HepG2 (cell line): Measurements from ENCODE around the gene PLD6. TPM values are rescaled to one million over a fixed set of nuclear protein-coding genes. Genes with fewer than 3 reads are reported as not detected.

ENCODE experiments used
- ATAC-seq: fragments of 200-7000 bp; cut with Tn5 transposase; 3 replicates; pipeline ENCODE4 v1.9.1; 2020; ENCODE audit warnings: mild to moderate bottlenecking, moderate library complexity
- BruUV-seq: library from RNA; stranded (reverse); fragments of 400-500 nt; replicated peaks from 2 replicates; lab custom pipeline; 2021; lab: Mats Ljungman, UMichigan
- CTCF ChIA-PET: fragments of 300-600 bp; formaldehyde crosslinking; extraction: SDS; loops from one replicate; lab custom pipeline; 2021; ENCODE audit warnings: low total read pairs, inconsistent platforms, low intra/inter-chr PET ratio; lab: Yijun Ruan, JAX
- POLR2A ChIA-PET: fragments of 350-600 bp; sonication (Branson Sonifier 250); formaldehyde crosslinking; loops from one replicate; lab custom pipeline; 2020; ENCODE audit warnings: antibody characterized with exemption, inconsistent platforms; lab: Yijun Ruan, JAX
- DNase-seq: peaks from one replicate; pipeline ENCODE4 v3.0.0-alpha.2; 2015; ENCODE audit warnings: low spot score
- FAIRE-seq: peaks from 3 replicates; lab custom pipeline; 2011; peaks lifted over from hg19 to GRCh38; lab: Jason Lieb, UNC
- H2AFZ ChIP-seq: one replicate; pipeline ENCODE4 v1.6.1; 2011; ENCODE audit warnings: low read length, inconsistent platforms
- H3K27ac ChIP-seq: fragments of 300-600 bp; 3 replicates; pipeline ENCODE4 v1.8.0; 2011; ENCODE audit warnings: mixed run types, mild to moderate bottlenecking, mixed read lengths, low read length, inconsistent platforms; ENCODE audit not compliant: insufficient read depth; ENCODE audit errors: extremely low read length
- H3K27me3 ChIP-seq, 2 experiments: fragments of 200-600 bp in 1 of 2; 2 replicates in 1 of 2; 3 replicates in 1 of 2; pipeline versions ENCODE4 v1.6.0 to v1.8.0; 2011; ENCODE audit warnings: low read length in 2 of 2, mild to moderate bottlenecking in 2 of 2, moderate library complexity in 2 of 2, inconsistent platforms in 1 of 2; ENCODE audit not compliant: insufficient read depth in 2 of 2, control insufficient read depth in 1 of 2
- H3K36me3 ChIP-seq, 2 experiments: fragments of 200-600 bp in 1 of 2; replicated peaks in 1 of 2; 2 replicates in 1 of 2; 3 replicates in 1 of 2; pipeline versions ENCODE4 v1.5.1 to v1.8.0; 2011; ENCODE audit warnings: low read length in 2 of 2, inconsistent platforms in 1 of 2; ENCODE audit not compliant: insufficient read depth in 2 of 2, control insufficient read depth in 1 of 2
- H3K4me1 ChIP-seq: 2 replicates; pipeline ENCODE4 v1.5.1; 2012; ENCODE audit warnings: low read length, inconsistent platforms; ENCODE audit not compliant: insufficient read depth
- H3K4me2 ChIP-seq: 2 replicates; pipeline ENCODE4 v1.6.0; 2011; ENCODE audit warnings: low read depth, low read length, inconsistent platforms
- H3K4me3 ChIP-seq, 3 experiments: fragments of 200-600 bp in 1 of 3; sonication (generic), shearing (Covaris generic) in 1 of 3; replicated peaks in 1 of 3; 2 replicates each; pipeline ENCODE4 v1.5.1; 2011 to 2016; ENCODE audit warnings: low read length in 3 of 3, inconsistent platforms in 2 of 3, low read depth in 2 of 3, mild to moderate bottlenecking in 2 of 3, control low read depth in 1 of 3, mixed read lengths in 1 of 3; ENCODE audit not compliant: insufficient read depth in 1 of 3
- H3K79me2 ChIP-seq: one replicate; pipeline ENCODE4 v1.6.1; 2011; ENCODE audit warnings: low read length, inconsistent platforms; ENCODE audit not compliant: insufficient read depth
- H3K9ac ChIP-seq: 2 replicates; pipeline ENCODE4 v1.6.0; 2011; ENCODE audit warnings: mild to moderate bottlenecking, low read depth, low read length, inconsistent platforms; ENCODE audit not compliant: insufficient read depth
- H3K9me3 ChIP-seq: 2 replicates; pipeline ENCODE4 v1.5.1; 2012; ENCODE audit warnings: mild to moderate bottlenecking, low read length
- H4K20me1 ChIP-seq: 2 replicates; pipeline ENCODE4 v1.6.0; 2011; ENCODE audit warnings: inconsistent platforms, mild to moderate bottlenecking, low read length, moderate library complexity; ENCODE audit not compliant: insufficient read depth
- DNMT3B ChIP-seq: conservative IDR thresholded peaks from 2 replicates; pipeline ENCODE4 v1.6.1; 2016; ENCODE audit warnings: missing biosample characterization, control low read depth
- FLYWCH1 ChIP-seq: sonication (generic); formaldehyde crosslinking; IDR thresholded peaks from 2 replicates; pipeline ENCODE4 v1.8.1; 2023; ENCODE audit warnings: mild to moderate bottlenecking, missing genetic modification reagents
- FOXA1 ChIP-seq, 2 experiments: fragments of 450-650 bp in 1 of 2; sonication (generic) in 1 of 2; formaldehyde crosslinking in 1 of 2; IDR thresholded peaks; 2 replicates each; pipeline versions ENCODE4 v1.4.0 to v1.6.1; 2016 to 2020; ENCODE audit warnings: missing genetic modification reagents in 1 of 2
- FUBP1 ChIP-seq: sonication (generic); formaldehyde crosslinking; IDR thresholded peaks from 2 replicates; pipeline ENCODE4 v1.5.1; 2020; ENCODE audit warnings: missing genetic modification reagents, mild to moderate bottlenecking, borderline replicate concordance
- PAX8 ChIP-seq: sonication (generic); formaldehyde crosslinking; IDR thresholded peaks from 2 replicates; pipeline ENCODE4 v1.8.0; 2022; ENCODE audit warnings: mild to moderate bottlenecking, missing genetic modification reagents, borderline replicate concordance
- RAD21 ChIP-seq: fragments of 450-650 bp; formaldehyde crosslinking; IDR thresholded peaks from 2 replicates; pipeline ENCODE4 v1.5.0; 2020; ENCODE audit warnings: mild to moderate bottlenecking
- RNF2 ChIP-seq: fragments of 450-650 bp; conservative IDR thresholded peaks from 2 replicates; pipeline ENCODE4 v1.6.1; 2016; ENCODE audit warnings: low read depth
- SATB2 ChIP-seq: sonication (generic); formaldehyde crosslinking; IDR thresholded peaks from 2 replicates; pipeline ENCODE4 v1.5.0; 2020; ENCODE audit warnings: missing genetic modification reagents
- THRA ChIP-seq: sonication (generic); formaldehyde crosslinking; IDR thresholded peaks from 2 replicates; pipeline ENCODE4 v1.4.0; 2020; ENCODE audit warnings: missing genetic modification reagents, borderline replicate concordance
- ZIK1 ChIP-seq: sonication (generic); formaldehyde crosslinking; IDR thresholded peaks from 2 replicates; pipeline ENCODE4 v1.5.0; 2020; ENCODE audit warnings: mild to moderate bottlenecking, low read depth, missing genetic modification reagents, borderline replicate concordance
- ZNF672 ChIP-seq: sonication (generic); formaldehyde crosslinking; IDR thresholded peaks from 2 replicates; pipeline ENCODE4 v1.8.1; 2022; ENCODE audit warnings: missing genetic modification reagents
- WGBS: methylation state at CpG from one replicate; pipeline ENCODE4 v1.1.6; 2017; ENCODE audit warnings: low lambda C conversion rate; 5-methylcytosine and 5-hydroxymethylcytosine counted together
- in situ Hi-C: cut with HindIII; loops from 2 replicates; pipeline ENCODE4 v1.10.0; 2017; ENCODE audit warnings: low pct_unique_long_range_greater_than_20kb; ENCODE audit not compliant: extremely low pct_ligation_motif_present
- intact Hi-C: fragments of 100-400 bp; cut with micrococcal nuclease; formaldehyde crosslinking; loops from one replicate; pipeline ENCODE4 v1.10.0; 2022; ENCODE audit not compliant: unreplicated experiment
- polyA plus RNA-seq, 8 experiments: library from polyadenylated mRNA; depleted of rRNA in 3 of 8; stranded (reverse) in 7 of 8; unstranded in 1 of 8; fragments of >200 nt; fragmentation: Illumina TruSeq in 4 of 8; extraction: Trizol in 4 of 8; gene quantifications; 2 replicates each; pipeline versions ENCODE4 v1.2.1 to v1.2.3, GENCODE V29; 2011 to 2016; ENCODE audit warnings: low read depth in 4 of 8, missing spikeins in 1 of 8, mixed read lengths in 1 of 8; ENCODE audit not compliant: insufficient read depth in 1 of 8
- total RNA-seq, 5 experiments: library from RNA; depleted of rRNA; stranded (reverse); fragments of >200 nt; fragmentation: Illumina TruSeq; extraction: Trizol; gene quantifications; 2 replicates each; pipeline ENCODE4 v1.2.3, GENCODE V29; 2016; ENCODE audit warnings: low read depth in 1 of 5

Gene PLD6
- total and polyA plus RNA-seq, 2 of the 13 experiments (the other 11 are each of a cell fraction or from before 2014, with no cell fraction given), result 5.2 to 11.4 TPM

GRCh38 chr17:17241656-17242055 lies 35.5 kb upstream of the PLD6 start:
- TF ChIP-seq ZIK1 (CRISPR knock-in tag), result no peak
- peaks cover 8% of the 10 kb centered on the region for H3K4me1 ChIP-seq
- no peaks in the 10 kb centered on the region for H3K9me3 ChIP-seq
- in situ Hi-C loops (no loop called here), intact Hi-C loops (no loop called here)
- 90% methylated on average over 10 of the region's 10 CpGs for WGBS
- FAIRE-seq, result no peak
- H2AFZ ChIP-seq, result no peak overlapping the region
- no peak for DNase-seq
- no peaks in the 10 kb centered on the region for H3K27me3 ChIP-seq
- H3K79me2 ChIP-seq, result peaks cover 2% of the 10 kb centered on the region
- H3K9ac ChIP-seq, result no peak overlapping the region
- H4K20me1 ChIP-seq, result no peaks in the 10 kb centered on the region
- ChIA-PET POLR2A (no interaction called here), CTCF (no interaction called here)
- peaks cover 0 to 6% of the 10 kb centered on the region in 2 experiments; a peak in 1 of 5 replicates for H3K36me3 ChIP-seq
- no peak overlapping the region for H3K4me2 ChIP-seq
- H3K27ac ChIP-seq, result no peak overlapping the region
- BruUV-seq, result no TSS peak
- H3K4me3 ChIP-seq, result no peak overlapping the region
- ATAC-seq, result no peak

- DNase-seq, result no peak
- FAIRE-seq, result no peak
- TF ChIP-seq DNMT3B, result no peak
- TF ChIP-seq RAD21, result no peak
- TF ChIP-seq ZNF672 (CRISPR knock-in tag), result no peak
- no peak for TF ChIP-seq FLYWCH1 (CRISPR knock-in tag)
- TF ChIP-seq THRA (CRISPR knock-in tag), result no peak
- TF ChIP-seq PAX8 (CRISPR knock-in tag), result no peak
- no peak for TF ChIP-seq SATB2
- TF ChIP-seq FOXA1 (IDR thresholded peaks at IDR 0.05), result no peak
- no peak for TF ChIP-seq FOXA1 (CRISPR knock-in tag; IDR thresholded peaks at IDR 0.05)
- no peak for TF ChIP-seq RNF2
- TF ChIP-seq FUBP1 (CRISPR knock-in tag), result no peak
- TF ChIP-seq, all 625 proteins: peak for 0
- no TSS peak for BruUV-seq
- ChIA-PET CTCF (no interaction called here), POLR2A (no interaction called here)
- intact Hi-C loops, result no loop called here
- no peak overlapping the region for H3K9ac ChIP-seq
- 91% methylated on average over 1 of the region's 1 CpG for WGBS
- in situ Hi-C loops, result no loop called here
- peaks cover 22% of the 10 kb centered on the region for H3K4me1 ChIP-seq
- H3K27ac ChIP-seq, result no peak overlapping the region
- H3K4me2 ChIP-seq, result no peak overlapping the region
- no peaks in the 10 kb centered on the region for H3K27me3 ChIP-seq
- no peaks in the 10 kb centered on the region for H3K36me3 ChIP-seq
- peaks cover 18% of the 10 kb centered on the region for H3K79me2 ChIP-seq
- H2AFZ ChIP-seq, result no peak overlapping the region
- ATAC-seq, result no peak
- no peaks in the 10 kb centered on the region for H3K9me3 ChIP-seq
- no peaks in the 10 kb centered on the region for H4K20me1 ChIP-seq
- no peak overlapping the region for H3K4me3 ChIP-seq
Measured at GRCh38 chr17:17239832-17240231, 33.7 kb upstream of the PLD6 start.
